HUES48 (cell line): ENCODE results near the gene NUP93.
"Not testable (repeated sequence)": the region's sequence is repeated elsewhere in the genome, so short reads cannot be mapped to it uniquely, and the experiment has no call there.

Source experiments
- H3K27ac ChIP-seq: one replicate; pipeline ENCODE4 v1.7.0; 2013; ENCODE audit warnings: low read depth, low read length, inconsistent platforms
- H3K27me3 ChIP-seq: 2 replicates; pipeline ENCODE4 v1.6.1; 2013; ENCODE audit warnings: mild to moderate bottlenecking, low read length; ENCODE audit not compliant: control insufficient read depth, insufficient read depth
- H3K36me3 ChIP-seq: 2 replicates; pipeline ENCODE4 v1.6.1; 2013; ENCODE audit warnings: low read length; ENCODE audit not compliant: control insufficient read depth, insufficient read depth
- H3K4me1 ChIP-seq: 2 replicates; pipeline ENCODE4 v1.6.1; 2013; ENCODE audit warnings: mild to moderate bottlenecking, low read length; ENCODE audit not compliant: control insufficient read depth, insufficient read depth
- H3K4me3 ChIP-seq: 2 replicates; pipeline ENCODE4 v1.5.1; 2013; ENCODE audit warnings: mild to moderate bottlenecking, low read depth, low read length
- H3K9ac ChIP-seq: 2 replicates; pipeline ENCODE4 v1.6.1; 2013; ENCODE audit warnings: mild to moderate bottlenecking, low read depth, low read length, moderate library complexity
- H3K9me3 ChIP-seq: 2 replicates; pipeline ENCODE4 v1.6.1; 2013; ENCODE audit warnings: low read length; ENCODE audit not compliant: control insufficient read depth, insufficient read depth

NUP93 gene

GRCh38 chr16:56861092-56861610 lies 131.2 kb downstream of the NUP93 start:
- Histone ChIP-seq H3K4me1 (no peaks in the 10 kb centered on the region), H3K27me3 (no peaks in the 10 kb centered on the region), H3K27ac (no peak overlapping the region), H3K9me3 (no peaks in the 10 kb centered on the region), H3K4me3 (no peak overlapping the region), H3K36me3 (no peaks in the 10 kb centered on the region), H3K9ac (no peak overlapping the region)

DNA sequence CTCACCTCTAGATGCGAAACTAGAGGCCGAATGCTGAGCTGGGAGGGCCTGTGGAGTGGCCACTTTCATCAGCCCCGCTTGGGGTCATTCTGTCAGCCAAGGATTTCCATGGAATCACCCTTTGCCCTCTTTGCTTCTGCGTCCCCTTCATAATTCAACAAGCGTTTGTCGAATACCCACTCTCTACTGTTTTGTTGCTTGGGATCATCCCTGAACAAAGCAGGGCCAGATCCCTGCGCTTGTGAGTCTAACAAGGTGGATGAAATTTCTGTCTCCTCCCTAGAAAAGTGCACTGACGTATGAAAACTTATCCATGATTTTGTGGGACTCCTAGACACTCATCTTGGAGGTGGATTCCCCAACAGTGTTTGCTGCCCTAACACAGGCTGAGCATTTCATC lies 131.8 kb downstream of the NUP93 start:
- Histone ChIP-seq H3K9ac (no peak overlapping the region), H3K27ac (no peak overlapping the region)

GRCh38 chr16:56862776-56863175 lies 132.8 kb downstream of the NUP93 start:
- Histone ChIP-seq H3K27me3 (no peaks in the 10 kb centered on the region), H3K9ac (no peak overlapping the region), H3K4me3 (no peak overlapping the region), H3K36me3 (no peaks in the 10 kb centered on the region), H3K9me3 (no peaks in the 10 kb centered on the region), H3K4me1 (no peaks in the 10 kb centered on the region), H3K27ac (no peak overlapping the region)

More for the DNA sequence above, 131.8 kb downstream of the NUP93 start:
- Histone ChIP-seq H3K27me3 (no peaks in the 10 kb centered on the region), H3K36me3 (no peaks in the 10 kb centered on the region), H3K9me3 (no peaks in the 10 kb centered on the region), H3K4me1 (no peaks in the 10 kb centered on the region), H3K4me3 (no peak overlapping the region)

GRCh38 chr16:56864960-56865359 lies 135.0 kb downstream of the NUP93 start, which contains the start of gene SLC12A3:
TSS of gene SLC12A3 (plus strand) at chr16:56865207. CDS start at chr16:56865236, 29 bp downstream.
- no peak within 1 kb of the TSS for H3K27ac ChIP-seq
- H3K9me3 ChIP-seq: no peaks in the 10 kb centered on the region
- H3K4me3 ChIP-seq: no peak within 1 kb of the TSS
- H3K9ac ChIP-seq: no peak within 1 kb of the TSS
- no peaks in the 10 kb centered on the region for H3K4me1 ChIP-seq
- no peaks in the 10 kb centered on the region for H3K36me3 ChIP-seq
- no peaks in the 10 kb centered on the region for H3K27me3 ChIP-seq

- Histone ChIP-seq H3K36me3 (no peaks in the 10 kb centered on the region), H3K9ac (no peak overlapping the region), H3K4me3 (no peak overlapping the region)
These were observed 135.6 kb downstream of the NUP93 start for GRCh38 chr16:56865394-56866062.

GRCh38 chr16:56866955-56867830 lies 137.3 kb downstream of the NUP93 start:
- no peaks in the 10 kb centered on the region for H3K4me1 ChIP-seq
- H3K27ac ChIP-seq: no peak overlapping the region
- no peak overlapping the region for H3K4me3 ChIP-seq
- H3K9me3 ChIP-seq: no peaks in the 10 kb centered on the region
- no peaks in the 10 kb centered on the region for H3K27me3 ChIP-seq
- H3K9ac ChIP-seq: no peak overlapping the region
- H3K36me3 ChIP-seq: no peaks in the 10 kb centered on the region

More at GRCh38 chr16:56865394-56866062, 135.6 kb downstream of the NUP93 start:
- Histone ChIP-seq H3K9me3 (no peaks in the 10 kb centered on the region), H3K27me3 (no peaks in the 10 kb centered on the region), H3K4me1 (no peaks in the 10 kb centered on the region), H3K27ac (no peak overlapping the region)

DNA sequence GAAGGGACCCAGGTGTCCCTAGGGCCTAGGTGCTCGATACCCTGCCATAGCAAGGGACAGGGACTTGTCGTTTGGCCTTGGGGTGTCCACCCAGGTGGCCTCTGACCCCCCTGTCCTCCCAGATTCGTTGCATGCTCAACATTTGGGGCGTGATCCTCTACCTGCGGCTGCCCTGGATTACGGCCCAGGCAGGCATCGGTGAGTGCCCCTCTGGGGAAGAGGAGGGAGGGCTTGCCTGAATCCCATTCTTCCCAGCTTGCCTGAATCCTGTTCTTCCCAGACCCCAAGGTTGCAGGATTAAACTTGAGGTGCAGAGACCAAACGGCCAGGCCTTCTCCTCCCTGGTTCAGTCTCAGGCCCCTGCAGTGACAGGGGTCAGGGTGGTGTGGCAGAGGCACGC lies 138.2 kb downstream of the NUP93 start:
- H3K9ac ChIP-seq: no peak overlapping the region
- H3K4me3 ChIP-seq: no peak overlapping the region
- H3K4me1 ChIP-seq: no peaks in the 10 kb centered on the region
- H3K27me3 ChIP-seq: no peaks in the 10 kb centered on the region
- no peak overlapping the region for H3K27ac ChIP-seq
- no peaks in the 10 kb centered on the region for H3K36me3 ChIP-seq
- H3K9me3 ChIP-seq: no peaks in the 10 kb centered on the region

- H3K9me3 ChIP-seq, H3K36me3 ChIP-seq, H3K4me1 ChIP-seq, H3K27ac ChIP-seq, H3K27me3 ChIP-seq, H3K4me3 ChIP-seq, H3K9ac ChIP-seq: not testable (repeated sequence)
These were observed 138.8 kb downstream of the NUP93 start for GRCh38 chr16:56868766-56869165.

DNA sequence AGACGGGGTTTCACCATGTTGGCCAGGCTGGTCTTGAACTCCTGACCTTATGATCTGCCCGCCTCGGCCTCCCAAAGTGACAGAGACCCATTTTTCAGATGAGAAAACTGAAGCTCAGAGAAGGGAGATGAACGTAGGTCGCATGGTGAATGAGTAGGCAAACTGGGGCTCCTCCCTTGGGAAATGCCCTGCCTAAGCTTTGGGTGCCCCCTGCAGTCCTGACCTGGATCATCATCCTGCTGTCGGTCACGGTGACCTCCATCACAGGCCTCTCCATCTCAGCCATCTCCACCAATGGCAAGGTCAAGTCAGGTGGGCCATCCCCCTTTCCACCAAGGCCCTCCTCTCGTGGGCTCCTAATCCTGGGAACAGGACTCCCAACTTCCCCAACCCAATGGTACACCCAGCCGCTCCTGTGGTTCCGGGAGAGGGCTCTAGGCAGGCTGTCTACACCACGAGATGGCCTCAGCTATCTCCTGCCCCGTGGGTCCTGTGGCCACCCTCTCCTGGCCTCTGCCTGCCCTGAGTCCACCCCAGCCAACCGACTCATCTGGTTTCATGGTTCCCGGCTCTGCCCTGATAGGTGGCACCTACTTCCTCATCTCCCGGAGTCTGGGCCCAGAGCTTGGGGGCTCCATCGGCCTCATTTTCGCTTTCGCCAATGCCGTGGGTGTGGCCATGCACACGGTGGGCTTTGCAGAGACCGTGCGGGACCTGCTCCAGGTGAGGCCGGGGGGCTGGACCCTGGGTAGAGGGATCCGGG lies 139.8 kb downstream of the NUP93 start:
- Histone ChIP-seq H3K4me3 (no peak overlapping the region), H3K27me3 (no peaks in the 10 kb centered on the region), H3K9me3 (no peaks in the 10 kb centered on the region), H3K36me3 (no peaks in the 10 kb centered on the region), H3K9ac (no peak overlapping the region), H3K27ac (no peak overlapping the region), H3K4me1 (no peaks in the 10 kb centered on the region)

DNA sequence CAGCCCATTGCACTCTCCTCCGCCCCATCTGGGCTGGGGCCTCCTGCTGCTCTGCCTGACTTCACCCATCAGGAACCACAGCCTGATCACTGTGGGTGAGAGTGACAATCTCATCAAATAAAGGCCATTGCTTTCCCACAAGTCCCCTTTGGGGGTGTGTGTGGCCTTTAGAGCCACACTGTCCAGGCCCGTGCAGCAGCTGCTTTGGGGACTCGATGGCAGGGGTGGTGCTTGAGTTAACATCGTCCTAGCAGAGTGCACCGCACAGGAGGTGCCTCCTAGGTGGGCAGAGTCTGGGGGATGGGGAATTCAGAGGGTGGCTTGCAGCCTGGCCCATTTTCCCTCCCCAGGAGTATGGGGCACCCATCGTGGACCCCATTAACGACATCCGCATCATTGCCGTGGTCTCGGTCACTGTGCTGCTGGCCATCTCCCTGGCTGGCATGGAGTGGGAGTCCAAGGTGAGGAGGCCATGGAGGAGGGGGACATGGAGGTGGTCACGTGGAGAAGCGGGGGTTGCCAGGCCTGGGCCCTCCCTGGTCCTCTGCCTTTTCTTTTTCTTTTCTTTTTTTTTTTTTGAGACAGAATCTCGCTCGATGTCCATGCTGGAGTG lies 140.5 kb downstream of the NUP93 start:
- no peaks in the 10 kb centered on the region for H3K9me3 ChIP-seq
- no peak overlapping the region for H3K9ac ChIP-seq
- no peaks in the 10 kb centered on the region for H3K27me3 ChIP-seq
- no peak overlapping the region for H3K27ac ChIP-seq
- H3K4me3 ChIP-seq: no peak overlapping the region
- H3K4me1 ChIP-seq: no peaks in the 10 kb centered on the region
- no peaks in the 10 kb centered on the region for H3K36me3 ChIP-seq
